Gastrocnemius medialis (tissue), 4 donors: ENCODE data around the gene LZTS3.

ENCODE experiments used
- CTCF ChIP-seq, 5 experiments: fragments of 450-650 bp in 3 of 5; fragments of 200-600 bp in 2 of 5; sonication (generic) in 2 of 5; IDR thresholded peaks in 4 of 5; conservative IDR thresholded peaks in 1 of 5; 1 replicate in 4 of 5; 2 replicates in 1 of 5; pipeline ENCODE4 v1.5.1; 2016 to 2019; ENCODE audit warnings: antibody characterized with exemption in 5 of 5, mild to moderate bottlenecking in 3 of 5, moderate library complexity in 3 of 5
- POLR2A ChIP-seq, 2 donors: fragments of 450-650 bp; IDR thresholded peaks; one replicate each; pipeline ENCODE4 v1.6.1; 2017; ENCODE audit warnings: antibody characterized with exemption in 2 of 2, mild to moderate bottlenecking in 2 of 2, moderate library complexity in 2 of 2

DNA sequence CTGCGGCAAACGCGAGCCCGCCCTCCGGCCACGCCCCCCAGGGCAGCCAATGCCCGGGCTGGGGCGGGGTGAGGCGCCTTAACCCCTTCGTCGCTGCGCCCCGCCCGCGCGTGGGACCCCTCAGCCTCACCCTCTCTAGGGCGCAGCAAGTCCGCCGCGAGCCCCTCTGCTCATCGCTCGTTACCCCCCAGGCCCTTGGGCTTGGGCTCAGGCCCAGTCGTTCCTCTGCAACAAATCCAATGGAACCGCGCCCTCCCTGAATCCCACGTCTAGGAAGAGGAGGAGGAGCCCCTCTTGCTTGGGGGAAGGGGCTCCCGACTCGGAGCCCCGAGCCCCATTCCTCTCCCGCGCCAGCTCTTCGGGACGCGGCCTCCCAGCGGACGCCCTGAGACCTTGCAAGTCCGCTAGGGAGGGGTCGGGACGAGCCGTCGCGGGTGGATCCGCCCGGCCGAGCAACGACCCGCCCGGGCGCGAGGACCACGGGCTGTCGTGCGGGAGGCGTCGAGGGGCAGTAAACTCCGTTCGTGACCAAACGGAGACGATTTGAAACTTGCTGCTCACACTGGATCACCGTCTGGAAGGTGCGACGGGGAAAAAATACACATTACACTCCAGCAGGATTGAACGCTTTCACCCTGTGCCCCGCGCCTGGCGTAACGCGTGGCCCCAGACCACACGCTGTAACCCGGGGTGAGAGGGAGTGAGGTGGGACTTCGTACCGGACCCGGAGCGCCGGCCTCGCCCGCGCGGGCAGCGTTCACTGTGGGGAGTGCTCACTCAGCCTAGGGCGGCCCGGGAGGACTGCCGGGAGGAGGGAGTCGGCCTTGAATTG lies 477 bp upstream of the LZTS3 start:
- TF ChIP-seq CTCF (IDR thresholded peaks at IDR 0.05 in 4 of 5, conservative IDR thresholded peaks at IDR 0.05 in 1 of 5) (peak in 4 of 5 experiments; percentile 24 to 40 (median 29)), POLR2A (IDR thresholded peaks at IDR 0.05) (peak in 1 of 2 donors; percentile 22)
